Right atrium auricular region (tissue), 2 donors: Measurements from ENCODE around the gene ETS1. TPM values are rescaled to one million over a fixed set of nuclear protein-coding genes. Genes with fewer than 3 reads are reported as not detected.

Experiments
- DNase-seq: peaks from one replicate; pipeline ENCODE4 v3.0.0-alpha.2; 2019; ENCODE audit warnings: low spot score
- H3K27ac ChIP-seq, 2 donors: fragments of 200-600 bp; sonication (generic); 1 replicate in 1 of 2; 2 replicates in 1 of 2; pipeline ENCODE4 v1.5.1; 2016 to 2019
- H3K27me3 ChIP-seq, 2 donors: fragments of 200-600 bp; sonication (generic); one replicate each; pipeline versions ENCODE4 v1.5.1 to v1.6.0; 2017 to 2019
- H3K36me3 ChIP-seq: fragments of 200-600 bp; sonication (generic); one replicate; pipeline ENCODE4 v1.5.1; 2016
- H3K4me1 ChIP-seq, 2 donors: fragments of 200-600 bp; sonication (generic); one replicate each; pipeline versions ENCODE4 v1.5.1 to v1.6.0; 2017 to 2019
- H3K4me3 ChIP-seq, 2 donors: fragments of 200-600 bp; sonication (generic); 1 replicate in 1 of 2; 2 replicates in 1 of 2; pipeline ENCODE4 v1.5.1; 2017 to 2019; ENCODE audit warnings: mild to moderate bottlenecking in 1 of 2, moderate library complexity in 1 of 2
- H3K9me3 ChIP-seq, 2 donors: fragments of 200-600 bp; sonication (generic); one replicate each; pipeline ENCODE4 v1.5.1; 2019
- CTCF ChIP-seq, 2 donors: fragments of 200-600 bp; sonication (generic); IDR thresholded peaks; one replicate each; pipeline ENCODE4 v1.5.1; 2019; ENCODE audit warnings: antibody characterized with exemption in 2 of 2
- total RNA-seq, 2 donors: library from RNA; depleted of rRNA; stranded (reverse); fragments of >200 nt; gene quantifications; one replicate each; pipeline ENCODE4 v1.1.0, GENCODE V29; 2016

ETS1 gene
- total RNA-seq, 2 donors from 2014 or later, result 37.9 to 46.6 TPM

GRCh38 chr11:128462922-128463321 is 124.4 kb downstream of the ETS1 start:
- Histone ChIP-seq H3K27ac (peak overlapping the region; percentile 39 to 70), H3K4me1 (peaks cover 0 to 64% of the 10 kb centered on the region in 2 donors), H3K9me3 (no peaks in the 10 kb centered on the region), H3K27me3 (no peaks in the 10 kb centered on the region), H3K36me3 (peaks cover 29% of the 10 kb centered on the region), H3K4me3 (no peak overlapping the region)
- no peak for TF ChIP-seq CTCF (IDR thresholded peaks at IDR 0.05)
- DNase-seq, result no peak

GRCh38 chr11:128462189-128462588 is 125.2 kb downstream of the ETS1 start:
- no peak for DNase-seq
- H3K36me3 ChIP-seq, result peaks cover 36% of the 10 kb centered on the region
- H3K4me1 ChIP-seq, result peaks cover 0 to 61% of the 10 kb centered on the region in 2 donors
- peak overlapping the region in 1 of 2 donors; percentile 70 for H3K27ac ChIP-seq
- no peaks in the 10 kb centered on the region for H3K27me3 ChIP-seq
- no peaks in the 10 kb centered on the region for H3K9me3 ChIP-seq
- H3K4me3 ChIP-seq, result no peak overlapping the region
- TF ChIP-seq CTCF (IDR thresholded peaks at IDR 0.05), result no peak

GRCh38 chr11:128458321-128458720 is 129.0 kb downstream of the ETS1 start:
- H3K9me3 ChIP-seq, result no peaks in the 10 kb centered on the region
- peaks cover 38% of the 10 kb centered on the region for H3K36me3 ChIP-seq
- peak overlapping the region; percentile 30 to 61 for H3K27ac ChIP-seq
- no peak for TF ChIP-seq CTCF (IDR thresholded peaks at IDR 0.05)
- no peak for DNase-seq
- no peaks in the 10 kb centered on the region for H3K27me3 ChIP-seq
- H3K4me3 ChIP-seq, result no peak overlapping the region
- H3K4me1 ChIP-seq, result peaks cover 0 to 47% of the 10 kb centered on the region in 2 donors

- H3K9me3 ChIP-seq, result no peaks in the 10 kb centered on the region
- H3K36me3 ChIP-seq, result peaks cover 38% of the 10 kb centered on the region
- H3K4me3 ChIP-seq, result no peak overlapping the region
- DNase-seq, result no peak
- H3K4me1 ChIP-seq, result peaks cover 0 to 47% of the 10 kb centered on the region in 2 donors
- no peaks in the 10 kb centered on the region for H3K27me3 ChIP-seq
- TF ChIP-seq CTCF (IDR thresholded peaks at IDR 0.05), result no peak
- peak overlapping the region; percentile 30 to 61 for H3K27ac ChIP-seq
Measured at GRCh38 chr11:128457874-128458273, 129.5 kb downstream of the ETS1 start.

- Histone ChIP-seq H3K27ac (peak overlapping the region; percentile 19 to 38), H3K4me1 (peaks cover 0 to 57% of the 10 kb centered on the region in 2 donors)
- DNase-seq, result no peak
Measured at GRCh38 chr11:128456566-128457268, 130.6 kb downstream of the ETS1 start.

More at GRCh38 chr11:128456566-128457268, 130.6 kb downstream of the ETS1 start:
- H3K27me3 ChIP-seq, result no peaks in the 10 kb centered on the region
- TF ChIP-seq CTCF (IDR thresholded peaks at IDR 0.05), result no peak
- peaks cover 27% of the 10 kb centered on the region for H3K36me3 ChIP-seq
- H3K4me3 ChIP-seq, result no peak overlapping the region
- no peaks in the 10 kb centered on the region for H3K9me3 ChIP-seq
